Non-pigmented ciliary epithelial cell (primary cell): Measurements from ENCODE around the gene ASS1.

Experiments
- DNase-seq: peaks from one replicate; pipeline ENCODE4 v3.0.0-alpha.2; 2010; ENCODE audit warnings: low read depth

Gene ASS1

DNA sequence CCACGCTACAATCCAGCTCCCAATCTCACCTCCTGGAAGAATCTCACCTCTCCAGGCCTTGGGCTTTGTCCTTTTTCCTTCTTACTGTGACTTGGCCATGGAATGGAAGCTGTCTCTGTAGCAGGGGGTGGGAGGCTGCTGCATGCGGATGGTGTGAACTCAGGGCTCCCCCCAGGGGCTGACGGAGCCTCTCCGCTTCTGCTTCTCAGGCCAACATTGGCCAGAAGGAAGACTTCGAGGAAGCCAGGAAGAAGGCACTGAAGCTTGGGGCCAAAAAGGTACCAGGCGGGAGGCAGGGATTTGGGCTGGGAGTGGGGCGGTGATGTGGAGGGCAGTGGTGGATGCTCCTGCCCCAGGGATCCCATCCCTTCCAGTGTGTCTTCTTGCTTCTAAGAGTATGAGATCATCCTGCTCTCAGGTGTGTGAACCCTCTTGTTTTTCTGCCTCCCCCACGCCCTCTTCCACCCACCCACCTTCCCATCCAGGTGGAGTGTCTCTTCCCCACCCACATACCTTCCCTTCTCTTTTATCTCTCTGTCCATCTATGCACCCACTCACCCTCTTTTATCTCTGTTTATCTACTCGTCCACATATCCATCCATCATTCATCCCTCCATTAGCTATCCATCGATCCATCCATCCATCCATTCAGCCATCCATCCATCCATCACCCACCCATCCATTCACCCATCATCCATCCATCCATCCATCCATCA, 9.5 kb downstream of the ASS1 start:
- no peak for DNase-seq

DNA sequence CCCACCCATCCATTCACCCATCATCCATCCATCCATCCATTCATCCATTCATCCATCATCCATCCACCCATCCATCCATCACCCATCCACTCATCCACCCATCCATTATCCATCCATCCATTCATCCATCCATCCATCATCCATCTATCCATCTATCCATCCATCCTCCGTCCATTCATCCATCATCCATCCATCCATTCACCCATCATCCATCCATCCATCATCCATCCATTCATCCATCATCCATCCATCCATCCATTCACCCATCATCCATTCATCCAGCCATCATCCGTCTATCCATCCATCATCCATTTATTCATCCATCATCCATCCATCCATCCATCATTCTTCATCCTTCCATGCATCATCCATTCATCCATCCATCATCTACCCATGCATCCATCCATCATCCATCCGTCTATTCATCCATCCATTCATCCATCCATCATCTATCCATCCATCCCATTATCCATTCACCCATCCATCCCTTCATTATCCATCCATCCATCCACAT, 10.1 kb downstream of the ASS1 start:
- DNase-seq, result no peak

DNA sequence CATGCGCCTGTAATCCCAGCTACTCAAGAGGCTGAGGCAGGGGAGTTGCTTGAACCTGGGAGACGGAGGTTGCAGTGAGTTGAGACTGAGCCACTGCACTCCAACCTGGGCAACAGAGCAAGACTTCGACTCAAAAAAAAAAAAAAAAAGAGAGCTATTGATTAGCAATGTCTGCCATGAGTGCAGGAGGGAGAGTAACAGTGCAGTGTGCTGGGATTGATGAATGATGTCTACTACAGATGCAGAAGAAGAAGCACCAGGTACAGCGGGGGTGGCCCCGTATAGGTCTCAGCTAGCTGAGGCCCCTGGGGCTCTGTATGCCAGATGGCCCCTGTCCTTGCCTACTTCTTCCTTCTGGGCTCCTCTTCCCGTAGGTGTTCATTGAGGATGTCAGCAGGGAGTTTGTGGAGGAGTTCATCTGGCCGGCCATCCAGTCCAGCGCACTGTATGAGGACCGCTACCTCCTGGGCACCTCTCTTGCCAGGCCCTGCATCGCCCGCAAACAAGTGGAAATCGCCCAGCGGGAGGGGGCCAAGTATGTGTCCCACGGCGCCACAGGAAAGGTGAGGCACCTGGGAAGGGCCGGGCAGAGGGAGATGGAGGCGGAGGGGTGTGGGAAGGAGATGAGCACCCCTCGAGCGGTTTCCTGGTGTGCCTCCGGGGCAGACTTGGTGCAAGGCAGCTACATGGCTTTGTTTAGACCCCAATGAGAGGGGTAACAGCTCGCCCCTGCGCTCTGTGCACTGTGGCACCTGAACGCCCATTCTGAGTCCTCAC, 13.5 kb downstream of the ASS1 start:
- DNase-seq, result no peak

DNA sequence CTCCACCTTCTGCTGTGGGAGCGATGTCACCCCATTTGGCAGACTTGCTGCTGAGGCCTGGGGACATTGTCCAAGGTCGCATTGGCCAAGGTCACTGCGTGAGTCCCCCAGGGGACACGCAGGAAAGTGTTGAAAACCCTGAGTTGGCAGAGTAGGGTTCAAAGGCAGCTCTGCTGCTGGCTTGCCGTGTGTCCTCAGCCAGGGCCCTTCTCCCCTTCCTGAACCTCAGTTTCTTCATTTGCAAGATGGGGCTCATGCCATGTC, 14.0 kb downstream of the ASS1 start:
- DNase-seq, result no peak

DNA sequence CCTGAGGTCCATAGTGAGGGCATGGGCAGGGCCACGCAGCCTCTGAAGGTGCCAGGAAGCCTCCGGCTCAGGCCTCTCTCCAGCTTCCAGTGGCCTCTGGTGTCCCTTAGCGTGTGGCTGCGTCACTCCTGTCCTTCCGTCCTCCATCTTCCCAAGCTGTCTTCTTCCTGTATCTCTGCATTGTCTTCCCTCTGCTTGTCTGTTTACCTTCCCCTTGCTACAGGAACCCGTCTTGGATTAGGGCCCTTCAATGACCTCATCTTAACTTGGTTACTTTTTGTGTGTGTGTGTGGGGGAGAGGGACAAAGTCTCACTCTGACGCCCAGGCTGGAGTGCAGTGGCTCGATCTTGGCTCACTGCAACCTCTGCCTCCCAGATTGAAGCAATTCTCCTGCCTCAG, 14.4 kb downstream of the ASS1 start:
- DNase-seq, result no peak

DNA sequence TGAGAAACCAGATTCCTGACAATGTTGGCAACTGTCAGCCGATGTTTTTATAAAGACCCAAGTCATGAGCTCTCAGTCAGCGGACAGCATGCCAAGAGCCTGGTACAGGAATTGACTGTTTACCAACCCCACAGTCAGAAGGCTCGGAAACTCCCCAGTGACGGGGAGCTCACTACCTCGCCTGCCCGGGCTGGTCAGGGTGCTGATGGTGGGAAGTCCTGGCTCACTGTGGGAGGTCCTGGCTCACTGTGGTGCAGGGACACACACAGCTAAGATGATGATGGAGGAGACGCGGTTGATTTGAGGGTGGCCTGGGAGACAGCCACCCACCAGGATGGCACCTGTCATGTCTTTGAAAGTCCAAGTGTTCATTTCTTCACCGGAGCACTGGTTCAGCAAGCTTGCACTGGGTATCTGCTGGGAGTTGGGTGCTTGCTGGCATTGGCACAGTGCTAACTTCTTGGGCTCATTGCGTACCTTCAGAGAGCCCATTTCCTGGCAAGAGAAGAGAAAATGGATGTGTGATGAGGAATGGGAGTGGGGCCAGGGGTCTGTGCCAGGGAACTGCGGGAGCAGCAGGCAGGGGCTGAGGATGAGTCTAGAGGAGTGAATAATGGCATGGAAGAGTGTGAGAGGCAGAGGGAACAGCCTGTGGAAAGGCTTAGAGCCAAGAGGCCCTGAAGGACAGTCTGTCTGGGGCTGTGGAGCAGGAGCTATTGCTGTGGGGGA, 15.3 kb downstream of the ASS1 start:
- no peak for DNase-seq

DNA sequence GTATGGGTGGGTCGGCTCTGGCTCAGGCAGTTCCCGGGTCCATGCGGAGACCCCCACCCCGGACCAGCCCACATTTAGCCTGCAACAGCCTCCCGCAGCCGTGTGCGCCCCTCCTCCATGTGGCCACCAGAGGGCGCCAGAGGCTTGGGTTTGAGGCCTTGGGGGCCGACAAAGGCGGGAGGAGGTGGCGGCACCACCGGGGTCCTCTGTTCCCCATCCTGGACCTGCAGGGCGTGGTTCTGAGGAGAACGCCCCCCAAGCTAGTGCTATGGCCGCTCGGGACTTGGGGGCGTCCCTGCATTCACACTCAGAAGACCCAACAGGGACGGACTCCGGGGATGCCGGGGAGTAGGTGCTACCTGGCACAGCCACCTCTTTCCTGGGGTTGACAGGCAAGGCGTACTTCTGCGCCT, 16.5 kb downstream of the ASS1 start:
- no peak for DNase-seq

DNA sequence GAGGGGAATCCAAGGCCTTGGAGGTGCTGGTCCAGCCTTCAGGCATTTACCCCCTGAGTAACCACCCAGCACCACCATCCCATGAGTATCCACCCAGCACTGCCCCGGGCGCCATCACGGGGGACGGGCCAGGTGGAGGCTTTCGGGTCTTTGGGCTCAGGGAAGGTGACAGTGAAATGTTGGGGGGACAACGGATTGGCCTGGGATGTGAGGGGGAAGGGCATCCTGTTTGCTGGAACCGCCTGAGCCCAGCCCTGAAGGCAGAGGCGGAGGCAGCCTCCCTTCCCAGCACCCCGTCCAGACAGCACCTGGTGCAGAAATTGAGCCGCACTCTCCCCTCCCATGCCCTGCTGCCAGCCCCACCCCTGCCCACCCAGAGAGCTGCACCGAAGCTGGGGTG, 17.0 kb downstream of the ASS1 start:
- DNase-seq, result no peak

DNA sequence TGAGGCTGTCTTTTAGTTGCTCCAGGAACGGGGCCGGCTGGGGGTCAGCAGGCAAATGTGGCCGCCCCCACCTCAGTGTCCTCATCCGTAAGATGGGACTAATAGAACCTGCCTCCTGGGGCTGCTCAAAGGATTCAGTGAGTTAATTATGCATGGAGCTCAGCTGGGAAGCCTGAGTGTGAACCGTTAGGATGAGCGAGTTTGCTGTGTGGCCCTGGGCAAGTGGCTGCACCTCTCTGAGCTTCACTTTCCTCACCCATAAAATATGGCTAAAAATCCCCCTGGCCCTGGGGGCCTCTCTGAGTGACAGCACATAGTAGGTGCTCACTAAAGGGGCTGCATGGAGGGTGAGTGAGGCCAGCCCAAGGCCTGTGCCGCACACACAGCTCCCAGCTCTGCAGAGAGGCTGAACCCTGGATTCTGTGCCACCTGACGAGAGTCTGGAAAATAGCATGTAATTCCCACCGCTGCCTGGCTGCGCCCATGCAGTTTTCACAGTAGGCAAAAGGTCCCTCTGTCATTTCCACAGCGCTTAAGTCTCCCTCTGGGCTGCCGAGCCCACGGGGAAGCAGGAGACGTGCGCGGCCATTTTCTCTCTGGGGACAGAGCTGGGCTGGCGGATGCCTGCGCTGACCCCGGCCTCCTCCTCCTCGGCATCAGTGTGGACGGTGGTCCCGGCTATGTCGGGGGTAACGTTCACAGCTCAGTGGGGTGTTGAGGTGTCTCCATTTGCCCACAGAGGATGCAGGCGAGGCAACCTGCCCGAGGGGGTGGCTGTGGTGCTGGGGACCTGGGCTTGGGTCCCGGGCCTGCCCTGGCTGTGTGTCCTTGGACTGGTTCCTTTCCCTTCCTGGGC, 18.2 kb downstream of the ASS1 start:
- DNase-seq, result no peak

DNA sequence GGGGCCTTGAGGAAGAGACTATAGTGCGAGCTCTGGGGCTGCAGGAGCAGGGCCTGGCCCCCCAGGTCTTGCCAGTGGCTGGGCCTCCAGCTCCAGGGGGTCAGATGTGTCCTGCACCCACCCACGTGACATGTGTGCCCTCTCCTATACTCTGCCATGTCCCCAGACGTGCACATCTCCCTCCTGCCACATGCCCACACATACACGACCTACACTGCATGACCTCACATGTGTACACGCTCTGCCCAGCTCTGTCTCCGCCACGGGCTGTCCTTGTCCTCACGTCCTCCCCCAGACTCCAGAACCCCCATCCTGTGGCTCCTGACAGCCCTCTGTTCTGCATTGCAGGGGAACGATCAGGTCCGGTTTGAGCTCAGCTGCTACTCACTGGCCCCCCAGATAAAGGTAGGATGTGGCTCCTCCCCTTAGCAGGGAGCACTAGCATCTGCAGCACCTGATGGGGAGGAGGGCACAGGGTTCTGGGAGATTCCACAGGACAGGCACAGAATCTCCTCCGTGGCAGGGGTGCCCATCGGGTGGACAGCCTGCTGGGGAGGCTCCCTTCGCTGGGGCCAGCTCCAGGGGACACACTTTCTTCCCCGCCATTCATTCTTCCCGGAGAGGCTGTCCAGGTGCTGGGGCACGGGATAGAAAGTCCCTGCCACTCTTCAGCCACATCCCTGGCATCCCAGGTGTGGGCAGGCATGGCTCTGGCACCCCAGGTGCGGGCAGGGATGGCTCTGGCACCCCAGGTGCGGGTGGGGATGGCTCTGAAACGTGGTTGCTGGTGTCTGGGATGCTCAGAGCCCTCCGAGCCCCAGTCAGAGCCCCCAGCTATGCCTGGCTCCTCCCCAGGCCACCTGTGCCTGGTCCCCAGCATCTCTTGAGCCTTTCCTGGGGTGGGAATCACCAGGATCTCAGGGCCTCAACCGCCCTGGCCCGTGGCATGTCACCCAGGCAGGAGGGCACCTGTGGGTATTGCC, 19.3 kb downstream of the ASS1 start:
- DNase-seq, result no peak

DNA sequence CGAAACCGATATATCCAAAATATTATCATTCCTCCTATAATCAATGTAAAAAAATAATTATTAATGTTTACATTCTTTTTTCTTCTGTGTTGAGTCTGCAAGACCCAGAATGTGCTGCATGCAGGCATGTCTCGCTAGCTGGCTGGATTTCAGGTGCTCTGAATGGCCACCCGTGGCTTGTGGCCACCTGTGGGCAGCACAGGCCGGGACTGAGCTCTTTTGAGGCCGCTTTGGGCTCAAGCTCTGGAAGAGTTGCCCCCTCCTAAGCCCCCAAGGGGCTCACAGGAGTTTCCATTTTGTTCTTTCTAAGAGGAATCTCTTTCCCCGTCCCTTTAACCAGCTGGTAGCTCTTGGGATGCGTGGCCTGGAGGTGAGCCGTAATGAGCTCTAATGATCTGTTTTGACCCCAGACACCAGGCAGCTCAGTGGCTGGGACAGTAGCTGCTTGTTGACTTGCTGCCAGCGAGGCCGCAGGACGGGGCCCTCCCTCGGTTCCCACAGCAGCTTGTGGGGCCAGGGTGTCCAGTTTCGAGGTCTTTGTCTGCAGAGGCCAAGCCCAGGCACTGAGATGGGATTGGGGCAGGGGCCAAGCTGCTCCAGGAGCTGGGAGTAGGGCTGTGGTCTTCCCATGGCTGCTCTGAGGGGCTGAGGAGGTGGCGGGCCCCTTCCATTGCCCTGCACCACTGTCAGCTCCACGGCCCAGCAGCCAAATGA, 20.8 kb downstream of the ASS1 start:
- DNase-seq, result no peak

DNA sequence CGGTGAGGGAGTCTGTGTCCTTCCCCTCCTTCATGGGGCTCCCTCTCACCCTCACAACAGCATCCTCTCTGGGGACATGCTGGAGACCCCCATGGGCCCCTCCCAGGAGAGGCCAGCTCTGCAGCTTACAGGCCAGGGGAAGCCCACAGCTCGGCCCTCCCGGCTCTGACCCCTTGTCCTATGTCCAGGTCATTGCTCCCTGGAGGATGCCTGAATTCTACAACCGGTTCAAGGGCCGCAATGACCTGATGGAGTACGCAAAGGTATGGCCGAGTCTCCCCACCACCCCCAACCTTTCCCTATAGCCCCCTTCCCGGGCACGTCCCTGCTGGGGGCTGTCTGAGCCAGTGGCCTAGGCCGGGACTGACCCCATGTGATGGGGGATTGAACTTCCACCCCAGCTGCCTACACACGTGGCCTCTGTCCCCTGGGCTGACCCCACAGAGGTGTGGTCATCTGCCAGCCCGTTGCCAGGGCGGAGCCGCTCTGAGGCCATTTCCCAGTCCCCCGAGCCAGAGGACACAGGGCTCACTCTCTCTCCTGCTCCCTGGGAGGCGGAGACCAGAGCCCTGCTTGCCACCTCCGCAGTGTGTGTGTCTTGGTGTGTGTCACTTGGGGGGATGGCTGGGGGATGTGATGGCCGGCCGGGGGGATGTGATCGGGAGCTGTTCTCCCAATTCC, 21.9 kb downstream of the ASS1 start:
- no peak for DNase-seq

DNA sequence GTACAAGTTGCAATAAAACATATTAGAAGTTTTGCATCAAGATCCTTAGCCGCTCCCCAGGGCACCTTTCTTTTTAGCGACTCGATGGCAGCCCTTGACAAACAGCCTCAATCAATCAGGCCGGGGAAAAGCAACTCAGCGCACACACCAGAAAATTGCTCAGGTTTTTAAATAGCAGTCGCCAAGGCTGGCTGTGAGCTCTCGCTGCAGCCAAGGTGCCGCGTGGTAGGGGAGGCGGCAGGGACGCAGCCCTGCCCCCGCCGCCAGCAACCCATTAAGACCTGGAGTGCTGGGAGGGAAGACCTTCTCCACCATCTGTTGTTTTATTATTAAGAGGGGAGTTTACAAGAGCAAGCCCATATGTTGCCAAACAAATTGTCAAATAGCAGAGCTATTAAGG, 22.6 kb downstream of the ASS1 start:
- no peak for DNase-seq

DNA sequence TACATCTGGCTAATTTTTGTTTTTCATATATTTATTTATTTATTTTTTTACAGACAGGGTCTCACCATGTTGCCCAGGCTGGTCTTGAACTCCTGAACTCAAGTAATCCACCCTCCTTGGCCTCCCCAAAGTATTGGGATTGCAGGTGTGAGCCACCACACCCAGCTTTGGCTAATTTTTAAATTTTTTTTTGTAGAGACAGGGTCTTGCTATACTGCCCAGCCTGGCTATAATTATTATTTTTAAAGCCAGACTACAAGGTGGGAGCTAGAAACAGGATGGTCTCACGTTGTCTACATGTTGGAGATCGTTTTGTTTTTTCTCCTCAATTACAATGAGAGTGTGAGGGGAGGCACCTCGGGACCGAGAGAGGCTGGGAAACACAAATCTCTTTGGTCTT, 23.8 kb downstream of the ASS1 start:
- no peak for DNase-seq

DNA sequence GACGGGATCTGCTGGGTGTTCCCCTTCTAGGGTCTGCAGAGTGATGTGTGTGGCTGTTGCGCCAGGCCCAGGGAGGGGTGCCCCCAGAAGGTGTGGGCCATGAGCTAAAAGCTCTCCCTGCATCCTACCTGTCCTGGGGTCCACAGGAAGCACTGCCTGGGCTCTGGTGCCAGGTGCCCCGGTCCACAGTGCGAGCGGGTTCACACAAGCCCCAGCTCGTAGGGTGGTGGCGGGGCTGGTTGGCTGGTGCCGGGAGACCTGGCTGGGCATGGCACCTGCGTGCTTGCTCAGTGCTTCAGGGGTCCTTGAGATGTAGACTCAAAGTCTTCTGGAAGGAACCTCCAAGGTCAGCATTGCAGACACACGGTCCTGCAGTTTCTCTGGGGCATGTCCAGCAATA, 25.5 kb downstream of the ASS1 start:
- no peak for DNase-seq

DNA sequence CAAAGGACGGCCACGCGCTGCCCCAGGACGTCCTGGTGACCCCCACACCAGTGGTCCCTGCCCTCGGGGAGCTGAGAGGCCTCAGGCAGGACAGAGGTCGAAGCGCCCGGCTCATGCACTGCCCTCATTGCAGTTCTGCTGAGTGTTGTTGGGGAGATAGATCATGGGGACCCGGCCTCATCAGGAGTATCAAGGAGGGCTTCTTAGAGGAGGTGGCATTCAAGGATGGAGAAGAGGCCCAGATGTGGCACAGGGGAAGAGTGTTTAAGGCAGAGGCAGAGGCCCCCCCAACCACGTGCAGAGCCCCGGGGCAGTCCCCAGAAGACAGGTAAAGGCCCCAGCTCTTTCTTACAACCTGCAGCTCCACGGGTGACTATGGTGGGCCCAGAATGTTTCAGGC, 26.2 kb downstream of the ASS1 start:
- DNase-seq, result no peak

DNA sequence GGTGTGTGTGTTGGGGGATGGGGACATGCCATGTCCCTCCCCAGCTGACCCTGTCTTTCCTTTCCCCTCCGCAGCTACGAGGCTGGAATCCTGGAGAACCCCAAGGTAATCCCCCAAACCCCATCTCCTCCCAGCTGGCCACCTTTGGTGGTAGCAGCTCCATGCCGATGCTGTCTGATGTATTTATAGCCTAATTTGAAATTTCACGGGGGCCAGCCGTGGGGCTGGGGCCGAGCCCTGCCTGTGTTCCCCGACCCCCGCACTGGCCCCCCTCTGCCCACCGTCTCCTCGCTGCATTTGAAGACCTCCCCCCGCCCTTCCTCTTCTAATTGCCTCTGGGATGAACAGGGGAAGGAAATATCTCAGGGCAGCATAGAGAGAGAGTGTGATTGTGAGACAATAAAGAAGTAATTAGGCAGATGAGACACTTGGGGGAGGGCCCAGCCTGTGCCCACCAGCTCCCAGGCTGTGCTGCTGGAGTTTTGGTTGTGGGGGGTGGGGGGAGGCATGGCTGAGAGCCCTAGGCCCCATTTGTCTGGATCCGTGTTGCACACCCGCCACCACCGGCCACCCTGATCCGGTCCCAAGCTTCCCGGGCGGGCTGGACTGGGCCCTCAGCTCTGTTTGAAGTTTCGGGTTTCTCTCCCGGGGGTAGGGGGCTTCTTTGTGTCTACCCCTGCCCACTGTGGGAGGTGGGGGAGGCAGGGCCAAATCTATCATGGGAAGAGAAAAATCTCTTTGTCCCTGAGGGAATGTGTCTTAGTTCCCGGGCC, 26.8 kb downstream of the ASS1 start:
- DNase-seq, result no peak

DNA sequence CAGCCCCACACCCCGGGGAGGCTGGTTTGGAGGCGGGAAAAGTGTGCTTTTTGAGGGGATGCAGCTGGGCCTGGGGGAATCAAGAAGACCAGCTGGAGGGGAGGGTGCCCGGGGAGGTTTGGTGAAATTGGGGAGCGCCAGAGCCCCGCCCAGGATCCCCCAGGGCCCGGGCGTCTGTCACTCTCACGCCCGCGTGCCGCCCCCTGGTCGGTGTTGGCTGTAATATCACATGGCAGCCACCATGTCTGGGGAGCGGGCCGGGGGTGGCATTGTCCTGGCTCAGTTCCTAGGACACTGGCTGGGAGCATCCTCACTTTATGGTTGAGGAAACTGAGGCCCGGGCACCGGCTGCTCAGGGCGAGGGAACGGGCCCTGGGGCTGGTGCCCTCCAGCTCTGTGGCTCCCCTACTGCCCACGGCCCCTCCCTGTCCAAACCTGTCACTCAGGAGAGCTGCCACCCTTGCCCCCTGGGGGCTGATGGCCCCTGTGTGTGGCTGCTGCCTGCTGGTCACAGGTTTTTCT, 27.5 kb downstream of the ASS1 start:
- no peak for DNase-seq

DNA sequence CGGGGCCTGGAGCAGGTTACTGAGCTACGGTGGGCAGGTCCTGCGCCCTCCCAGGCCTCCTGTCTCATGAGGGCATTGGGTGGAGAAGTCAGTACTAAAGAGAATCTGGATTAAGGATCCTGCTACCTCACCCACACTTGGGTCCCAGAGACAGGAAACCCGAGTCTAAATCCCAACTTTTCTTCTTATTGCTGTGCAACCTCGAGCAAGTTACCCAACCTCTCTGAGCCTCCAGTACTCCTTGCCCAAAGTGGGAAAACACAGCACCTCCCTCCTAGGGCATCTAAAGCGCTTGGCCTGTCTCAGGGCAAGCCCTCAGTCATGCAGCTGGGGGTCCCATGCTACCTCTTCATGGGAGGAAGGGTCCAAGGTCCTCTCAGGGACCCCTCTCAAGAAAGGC, 28.2 kb downstream of the ASS1 start:
- DNase-seq, result no peak
